Parathyroid adenoma (tissue), 2 donors: ENCODE results near the gene COL12A1.
A peak's percentile ranks its signal among the peaks of the same experiment; 100 is the strongest.

Experiments
- H2AFZ ChIP-seq: fragments of 300-600 bp; sonication (generic); one replicate; pipeline ENCODE4 v1.7.0; 2017; ENCODE audit warnings: antibody characterized with exemption, mild to moderate bottlenecking
- H3K27ac ChIP-seq: fragments of 300-600 bp; sonication (generic); one replicate; pipeline ENCODE4 v1.7.0; 2017
- H3K27me3 ChIP-seq: fragments of 300-600 bp; sonication (generic); one replicate; pipeline ENCODE4 v1.7.0; 2017; ENCODE audit warnings: low read length; ENCODE audit not compliant: control insufficient read depth, insufficient read depth
- H3K36me3 ChIP-seq: fragments of 300-600 bp; sonication (generic); one replicate; pipeline ENCODE4 v1.7.0; 2017; ENCODE audit warnings: low read length; ENCODE audit not compliant: control insufficient read depth, insufficient read depth
- H3K4me1 ChIP-seq: fragments of 300-600 bp; sonication (generic); one replicate; pipeline ENCODE4 v1.7.0; 2017; ENCODE audit warnings: control low read depth
- H3K4me2 ChIP-seq: fragments of 300-600 bp; sonication (generic); one replicate; pipeline ENCODE4 v1.7.0; 2017; ENCODE audit warnings: low read length
- H3K4me3 ChIP-seq: fragments of 300-600 bp; sonication (generic); one replicate; pipeline ENCODE4 v1.7.0; 2017; ENCODE audit warnings: low read depth, low read length
- H3K79me2 ChIP-seq: fragments of 300-600 bp; sonication (generic); one replicate; pipeline ENCODE4 v1.7.0; 2017; ENCODE audit warnings: control low read depth
- H3K9ac ChIP-seq: fragments of 300-600 bp; sonication (generic); one replicate; pipeline ENCODE4 v1.7.0; 2017; ENCODE audit warnings: mild to moderate bottlenecking
- H3K9me3 ChIP-seq: fragments of 300-600 bp; sonication (generic); one replicate; pipeline ENCODE4 v1.7.0; 2017; ENCODE audit warnings: low read length; ENCODE audit not compliant: control insufficient read depth
- TF ChIP-seq, protein P1 (sequence below): fragments of 300-600 bp; sonication (generic); IDR thresholded peaks from one replicate; pipeline ENCODE4 v1.7.0; 2017; ENCODE audit warnings: antibody characterized with exemption, mild to moderate bottlenecking
- donor health status: primary hyperparathyroidism.

The COL12A1 gene

DNA sequence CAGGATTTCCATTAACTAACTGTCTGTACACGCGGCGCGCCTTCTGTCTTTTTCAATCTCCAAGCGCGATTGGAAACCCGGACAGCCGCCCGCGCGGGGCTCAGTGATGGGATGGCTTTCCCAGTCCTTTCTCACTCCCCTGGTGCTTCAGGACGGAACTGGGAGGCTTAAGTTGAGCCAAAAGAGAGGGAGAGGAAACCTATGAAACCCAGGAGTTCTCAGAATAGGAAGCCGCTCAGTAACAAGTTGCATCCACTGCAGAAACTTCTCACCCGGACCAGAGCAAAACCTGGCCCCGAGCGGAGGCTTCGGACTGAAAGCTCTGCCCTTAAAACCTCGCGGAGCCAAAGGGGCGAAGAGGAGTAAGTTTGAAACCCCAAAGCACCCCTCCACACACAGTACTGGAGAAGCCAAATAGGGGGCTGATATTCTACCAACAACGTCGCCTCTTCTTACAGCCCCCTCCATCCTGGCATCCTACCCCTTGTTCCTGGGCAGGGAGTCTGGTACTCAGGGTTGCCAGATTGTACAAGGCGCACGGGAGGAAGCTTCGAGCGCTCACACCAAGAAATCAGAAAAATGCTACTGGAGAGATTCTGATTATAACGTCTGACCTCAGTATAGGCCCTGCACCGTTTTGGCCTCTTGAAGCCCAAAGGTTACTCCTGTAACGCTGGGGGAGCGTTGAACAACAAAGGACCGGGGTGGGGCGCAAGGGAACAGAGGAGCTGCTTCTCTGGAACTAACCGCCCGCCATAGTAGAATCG is 906 bp upstream of the COL12A1 start:
- Histone ChIP-seq H3K4me2 (peak overlapping the region; percentile 71), H3K27ac (no peak overlapping the region), H3K9me3 (no peaks in the 10 kb centered on the region), H3K4me1 (peaks cover 3% of the 10 kb centered on the region), H3K36me3 (no peaks in the 10 kb centered on the region), H3K79me2 (no peaks in the 10 kb centered on the region), H2AFZ (peak overlapping the region; percentile 16), H3K27me3 (peaks cover 10% of the 10 kb centered on the region), H3K4me3 (peak overlapping the region; percentile 42), H3K9ac (no peak overlapping the region)
- TF ChIP-seq, protein P1, sequence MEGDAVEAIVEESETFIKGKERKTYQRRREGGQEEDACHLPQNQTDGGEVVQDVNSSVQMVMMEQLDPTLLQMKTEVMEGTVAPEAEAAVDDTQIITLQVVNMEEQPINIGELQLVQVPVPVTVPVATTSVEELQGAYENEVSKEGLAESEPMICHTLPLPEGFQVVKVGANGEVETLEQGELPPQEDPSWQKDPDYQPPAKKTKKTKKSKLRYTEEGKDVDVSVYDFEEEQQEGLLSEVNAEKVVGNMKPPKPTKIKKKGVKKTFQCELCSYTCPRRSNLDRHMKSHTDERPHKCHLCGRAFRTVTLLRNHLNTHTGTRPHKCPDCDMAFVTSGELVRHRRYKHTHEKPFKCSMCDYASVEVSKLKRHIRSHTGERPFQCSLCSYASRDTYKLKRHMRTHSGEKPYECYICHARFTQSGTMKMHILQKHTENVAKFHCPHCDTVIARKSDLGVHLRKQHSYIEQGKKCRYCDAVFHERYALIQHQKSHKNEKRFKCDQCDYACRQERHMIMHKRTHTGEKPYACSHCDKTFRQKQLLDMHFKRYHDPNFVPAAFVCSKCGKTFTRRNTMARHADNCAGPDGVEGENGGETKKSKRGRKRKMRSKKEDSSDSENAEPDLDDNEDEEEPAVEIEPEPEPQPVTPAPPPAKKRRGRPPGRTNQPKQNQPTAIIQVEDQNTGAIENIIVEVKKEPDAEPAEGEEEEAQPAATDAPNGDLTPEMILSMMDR: no peak

DNA sequence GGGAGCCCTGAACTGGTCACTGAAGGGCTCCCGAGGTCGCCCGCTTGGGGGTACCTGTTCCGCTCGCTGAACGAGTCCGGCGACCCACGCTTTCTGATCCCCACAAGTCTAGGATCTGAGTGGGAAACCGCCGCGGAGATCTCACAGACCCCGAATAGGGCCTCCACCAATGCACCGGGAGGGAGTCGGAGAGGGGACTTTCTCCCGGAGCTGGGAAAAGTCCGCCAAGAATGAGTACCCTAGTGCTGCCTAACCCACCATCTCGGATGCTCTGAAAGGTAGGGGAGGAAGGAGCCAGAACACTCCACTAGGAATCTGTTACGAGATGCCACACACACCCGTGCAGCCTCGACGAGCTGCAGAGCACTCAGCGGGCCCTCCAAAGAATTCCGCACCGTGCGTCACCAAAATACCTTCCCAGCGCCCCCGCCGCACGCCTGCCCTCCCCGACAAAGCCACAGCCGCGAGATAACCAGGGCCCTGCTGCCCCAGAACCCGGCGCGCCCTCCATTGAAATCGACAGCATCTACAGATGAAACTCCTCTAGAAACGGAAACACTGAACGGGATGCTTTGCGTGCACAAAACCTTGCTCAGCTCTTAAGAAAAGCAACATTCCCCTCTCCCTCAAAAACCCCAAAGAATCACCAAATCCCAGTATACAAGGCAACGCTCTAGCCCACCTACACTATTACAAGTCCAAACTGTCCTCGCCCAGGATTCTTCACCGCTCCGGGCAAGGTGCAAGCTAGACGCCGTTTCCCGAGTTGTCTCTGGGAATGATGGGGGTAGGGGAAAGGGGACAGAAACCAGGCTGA is 686 bp downstream of the COL12A1 start:
- peak overlapping the region; percentile 71 for H3K4me2 ChIP-seq
- TF ChIP-seq, protein P1: no peak
- H3K36me3 ChIP-seq: no peaks in the 10 kb centered on the region
- H3K27me3 ChIP-seq: peaks cover 10% of the 10 kb centered on the region
- peak overlapping the region; percentile 42 for H3K4me3 ChIP-seq
- no peaks in the 10 kb centered on the region for H3K79me2 ChIP-seq
- no peaks in the 10 kb centered on the region for H3K9me3 ChIP-seq
- peaks cover 3% of the 10 kb centered on the region for H3K4me1 ChIP-seq
- peak overlapping the region; percentile 54 for H2AFZ ChIP-seq
- no peak overlapping the region for H3K27ac ChIP-seq
- H3K9ac ChIP-seq: no peak overlapping the region

DNA sequence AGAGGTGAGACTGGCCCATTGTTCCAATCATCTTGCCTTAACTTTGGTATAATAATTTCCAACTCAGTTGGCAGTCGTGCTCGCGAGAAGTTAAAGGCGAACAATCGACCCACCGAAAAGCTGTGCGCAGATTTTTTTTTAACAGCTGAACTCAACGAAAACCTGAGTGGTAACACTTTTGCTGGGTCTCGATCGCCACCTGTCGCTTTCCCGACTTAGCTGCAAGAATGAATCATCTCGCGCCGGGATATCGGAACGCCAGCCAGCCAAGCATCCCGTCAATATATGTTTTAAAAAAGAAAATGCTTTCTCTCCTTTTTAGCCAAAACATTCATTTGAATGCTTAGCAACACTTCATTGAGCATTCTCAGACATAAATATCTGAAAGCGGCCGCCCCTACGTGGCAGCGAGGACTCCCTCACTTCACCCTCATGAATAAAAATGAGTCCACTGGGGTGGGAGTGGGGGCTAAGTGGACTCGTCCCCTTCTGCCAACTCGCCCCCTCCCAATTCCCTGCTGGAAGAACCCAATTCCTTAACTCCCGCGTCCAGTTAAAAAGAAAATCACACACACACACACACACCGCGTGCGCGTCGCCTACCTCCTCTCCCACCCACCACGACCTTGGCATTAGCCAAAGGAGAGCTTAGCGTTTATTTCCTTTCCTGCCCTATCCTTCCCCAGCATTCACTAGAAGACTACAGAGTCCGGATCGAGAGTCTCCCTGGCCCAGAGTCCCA is 1.5 kb downstream of the COL12A1 start:
- Histone ChIP-seq H2AFZ (peak overlapping the region; percentile 54), H3K4me3 (peak overlapping the region; percentile 42), H3K4me1 (peaks cover 3% of the 10 kb centered on the region), H3K27me3 (peaks cover 10% of the 10 kb centered on the region), H3K36me3 (no peaks in the 10 kb centered on the region), H3K9me3 (no peaks in the 10 kb centered on the region), H3K4me2 (peak overlapping the region; percentile 71), H3K79me2 (no peaks in the 10 kb centered on the region), H3K27ac (no peak overlapping the region), H3K9ac (no peak overlapping the region)
- TF ChIP-seq, protein P1: peak; percentile 12

DNA sequence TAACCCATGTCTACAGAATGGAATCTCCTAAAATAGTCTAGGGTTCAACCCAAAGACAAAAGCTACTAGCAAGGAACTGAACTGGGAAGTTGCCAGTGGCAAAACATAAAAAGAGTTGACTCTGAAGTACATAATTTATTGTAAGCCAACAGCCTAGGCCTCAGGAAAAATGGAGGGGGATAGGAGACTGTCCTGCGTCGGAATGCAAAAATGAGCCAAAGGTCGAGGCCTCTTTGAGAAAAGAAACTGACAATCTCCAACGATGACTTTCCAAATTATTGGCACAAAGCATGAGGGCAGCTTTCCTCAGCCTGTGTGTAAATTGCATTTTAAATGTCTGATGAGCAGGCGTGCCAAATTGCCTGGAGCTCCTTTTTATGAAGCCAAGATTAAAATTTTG is 2.1 kb downstream of the COL12A1 start:
- TF ChIP-seq, protein P1: no peak
- H3K9ac ChIP-seq: no peak overlapping the region
- H3K4me1 ChIP-seq: peaks cover 3% of the 10 kb centered on the region
- no peaks in the 10 kb centered on the region for H3K36me3 ChIP-seq
- no peak overlapping the region for H3K4me3 ChIP-seq
- H3K27ac ChIP-seq: no peak overlapping the region
- no peak overlapping the region for H3K4me2 ChIP-seq
- no peaks in the 10 kb centered on the region for H3K79me2 ChIP-seq
- H3K9me3 ChIP-seq: no peaks in the 10 kb centered on the region
- H2AFZ ChIP-seq: no peak overlapping the region
- H3K27me3 ChIP-seq: peaks cover 10% of the 10 kb centered on the region
